Type B pancreatic cell (in vitro differentiated cells): ENCODE results near the gene PTGES2. TPM values are rescaled to one million over a fixed set of nuclear protein-coding genes. Genes with fewer than 3 reads are reported as not detected.

Experiments
- DNase-seq: peaks from one replicate; pipeline ENCODE4 v3.0.0; 2021; ENCODE audit warnings: mixed read lengths; ENCODE audit not compliant: unreplicated experiment; ENCODE audit errors: extremely low spot score
- H3K27ac Mint-ChIP-seq: 2 replicates; pipeline ENCODE4 v1.8.0; 2021; ENCODE audit warnings: mild to moderate bottlenecking, mixed read lengths
- H3K27me3 Mint-ChIP-seq: 2 replicates; pipeline ENCODE4 v1.8.0; 2021; ENCODE audit warnings: mixed read lengths
- H3K36me3 Mint-ChIP-seq: 2 replicates; pipeline ENCODE4 v1.8.0; 2021; ENCODE audit warnings: mixed read lengths
- H3K4me1 Mint-ChIP-seq: one replicate; pipeline ENCODE4 v1.8.0; 2021; ENCODE audit warnings: mixed read lengths; ENCODE audit not compliant: unreplicated experiment
- H3K4me3 Mint-ChIP-seq: 2 replicates; pipeline ENCODE4 v1.8.0; 2021; ENCODE audit warnings: mild to moderate bottlenecking, mixed read lengths
- H3K9me3 Mint-ChIP-seq: 2 replicates; pipeline ENCODE4 v1.8.0; 2021; ENCODE audit warnings: mixed read lengths
- total RNA-seq: library from RNA; stranded (reverse); gene quantifications from 2 replicates; pipeline ENCODE4 v1.2.1, GENCODE V29; 2021; ENCODE audit warnings: low replicate concordance
- TF ChIP-seq, protein P1 (sequence below): fragments of 200-600 bp; sonication (generic); conservative IDR thresholded peaks from 2 replicates; pipeline ENCODE4 v1.5.0; 2021; ENCODE audit warnings: antibody characterized with exemption, mild to moderate bottlenecking

PTGES2 gene
- total RNA-seq, 1 donor from 2014 or later = 67.2 TPM

- TF ChIP-seq, protein P1, sequence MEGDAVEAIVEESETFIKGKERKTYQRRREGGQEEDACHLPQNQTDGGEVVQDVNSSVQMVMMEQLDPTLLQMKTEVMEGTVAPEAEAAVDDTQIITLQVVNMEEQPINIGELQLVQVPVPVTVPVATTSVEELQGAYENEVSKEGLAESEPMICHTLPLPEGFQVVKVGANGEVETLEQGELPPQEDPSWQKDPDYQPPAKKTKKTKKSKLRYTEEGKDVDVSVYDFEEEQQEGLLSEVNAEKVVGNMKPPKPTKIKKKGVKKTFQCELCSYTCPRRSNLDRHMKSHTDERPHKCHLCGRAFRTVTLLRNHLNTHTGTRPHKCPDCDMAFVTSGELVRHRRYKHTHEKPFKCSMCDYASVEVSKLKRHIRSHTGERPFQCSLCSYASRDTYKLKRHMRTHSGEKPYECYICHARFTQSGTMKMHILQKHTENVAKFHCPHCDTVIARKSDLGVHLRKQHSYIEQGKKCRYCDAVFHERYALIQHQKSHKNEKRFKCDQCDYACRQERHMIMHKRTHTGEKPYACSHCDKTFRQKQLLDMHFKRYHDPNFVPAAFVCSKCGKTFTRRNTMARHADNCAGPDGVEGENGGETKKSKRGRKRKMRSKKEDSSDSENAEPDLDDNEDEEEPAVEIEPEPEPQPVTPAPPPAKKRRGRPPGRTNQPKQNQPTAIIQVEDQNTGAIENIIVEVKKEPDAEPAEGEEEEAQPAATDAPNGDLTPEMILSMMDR = no peak
- Mint-ChIP-seq H3K4me3 (no peak overlapping the region), H3K36me3 (no peaks in the 10 kb centered on the region), H3K27me3 (no peaks in the 10 kb centered on the region), H3K9me3 (no peaks in the 10 kb centered on the region), H3K4me1 (peaks cover 15% of the 10 kb centered on the region), H3K27ac (no peak overlapping the region)
- DNase-seq = no peak
Observed at GRCh38 chr9:128152133-128153059, 24.9 kb upstream of the PTGES2 start.

DNA sequence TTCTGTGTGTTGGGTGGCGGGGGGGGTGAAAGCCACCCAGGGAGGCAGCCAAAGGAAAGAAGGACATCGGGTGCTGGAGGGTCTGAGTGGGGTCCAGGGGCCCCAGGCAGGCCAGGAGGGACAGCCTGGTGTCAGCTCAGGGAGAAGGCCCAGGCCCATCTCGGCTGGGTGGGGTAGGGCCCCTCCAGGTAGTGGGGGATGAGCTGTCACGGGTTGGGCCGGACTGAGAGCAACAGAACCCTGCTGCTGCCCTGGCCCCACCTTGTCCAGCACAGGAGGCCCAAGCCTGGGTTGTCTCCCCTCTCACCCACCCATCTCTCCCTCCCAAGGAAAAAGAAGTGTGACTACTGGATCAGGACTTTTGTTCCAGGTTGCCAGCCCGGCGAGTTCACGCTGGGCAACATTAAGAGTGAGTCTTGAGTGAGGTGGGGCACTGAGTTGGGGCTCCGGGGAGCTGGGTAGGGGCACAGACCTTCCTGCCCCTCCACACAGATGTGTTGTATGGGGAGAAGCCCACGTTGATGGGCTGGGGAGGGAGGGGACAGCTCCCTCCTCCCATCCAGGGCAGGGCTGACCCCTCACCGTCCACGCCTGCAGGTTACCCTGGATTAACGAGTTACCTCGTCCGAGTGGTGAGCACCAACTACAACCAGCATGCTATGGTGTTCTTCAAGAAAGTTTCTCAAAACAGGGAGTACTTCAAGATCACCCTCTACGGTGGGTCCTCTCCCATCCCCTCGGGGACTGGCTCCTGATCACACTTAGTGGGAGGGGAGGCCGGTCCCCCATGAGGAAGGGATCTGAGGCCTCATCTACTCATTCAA lies 24.0 kb upstream of the PTGES2 start:
- Mint-ChIP-seq H3K4me3 (no peak overlapping the region), H3K27me3 (no peaks in the 10 kb centered on the region), H3K4me1 (peaks cover 15% of the 10 kb centered on the region), H3K27ac (no peak overlapping the region), H3K9me3 (no peaks in the 10 kb centered on the region), H3K36me3 (no peaks in the 10 kb centered on the region)
- DNase-seq = no peak
- TF ChIP-seq, protein P1 = no peak

GRCh38 chr9:128150594-128151308 lies 23.2 kb upstream of the PTGES2 start:
- Mint-ChIP-seq H3K36me3 (no peaks in the 10 kb centered on the region), H3K4me3 (no peak overlapping the region), H3K4me1 (peaks cover 12% of the 10 kb centered on the region), H3K27ac (peak overlapping the region; percentile 45), H3K9me3 (no peaks in the 10 kb centered on the region), H3K27me3 (no peaks in the 10 kb centered on the region)
- TF ChIP-seq, protein P1 = peak; percentile 50
- no peak for DNase-seq

DNA sequence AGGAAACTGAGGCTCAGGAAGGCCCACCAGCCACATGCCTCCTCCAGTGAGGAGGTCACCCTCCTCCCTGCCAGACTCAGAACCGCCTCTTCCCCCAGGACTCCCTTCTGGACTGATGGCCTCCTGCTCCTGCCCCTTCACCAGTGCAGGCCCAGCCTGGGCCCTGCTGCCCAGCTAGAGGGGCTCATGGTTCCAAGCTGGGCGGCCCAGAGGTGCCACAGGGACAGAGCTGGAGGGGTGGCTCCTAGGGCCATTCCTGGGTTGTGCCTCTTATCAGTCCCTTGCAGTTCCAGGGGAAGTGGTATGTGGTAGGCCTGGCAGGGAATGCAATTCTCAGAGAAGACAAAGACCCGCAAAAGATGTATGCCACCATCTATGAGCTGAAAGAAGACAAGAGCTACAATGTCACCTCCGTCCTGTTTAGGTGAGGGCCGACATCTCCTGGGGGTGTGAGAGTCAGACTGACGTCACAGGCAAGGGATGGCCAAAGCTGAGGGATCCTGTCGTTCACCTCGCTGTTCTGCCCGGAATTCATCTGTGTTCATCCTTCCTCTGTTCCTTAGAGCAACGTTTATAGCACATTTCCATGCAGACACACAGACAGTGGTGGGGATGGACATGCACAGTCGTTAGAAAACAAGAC lies 22.5 kb upstream of the PTGES2 start:
- TF ChIP-seq, protein P1 = no peak
- Mint-ChIP-seq H3K27ac (peak overlapping the region; percentile 45), H3K4me1 (peaks cover 14% of the 10 kb centered on the region), H3K4me3 (no peak overlapping the region), H3K27me3 (no peaks in the 10 kb centered on the region), H3K36me3 (no peaks in the 10 kb centered on the region), H3K9me3 (no peaks in the 10 kb centered on the region)
- DNase-seq = no peak
